Cerebellar nuclear complex (tissue), 1 donor: ENCODE results near the gene CIITA.
"Not testable (repeated sequence)": the region's sequence is repeated elsewhere in the genome, so short reads cannot be mapped to it uniquely, and the experiment has no call there.

Experiments used
- DNase-seq, 2 experiments: peaks; one replicate each; lab custom pipeline; 2025; lab: John Stamatoyannopoulos, UW

Gene CIITA

GRCh38 chr16:10949424-10949970, 72.5 kb downstream of the CIITA start:
- DNase-seq = no peak

- peak; percentile 66 to 80 for DNase-seq
Observed at GRCh38 chr16:10950393-10950792, 73.4 kb downstream of the CIITA start.

- DNase-seq = no peak
Observed at GRCh38 chr16:10951026-10951425, 74.0 kb downstream of the CIITA start.

GRCh38 chr16:10954903-10955302, 77.9 kb downstream of the CIITA start:
- DNase-seq = no peak

GRCh38 chr16:10957771-10958482, 80.9 kb downstream of the CIITA start:
- DNase-seq = no peak

- no peak for DNase-seq
Observed at GRCh38 chr16:10959161-10959560, 82.2 kb downstream of the CIITA start.

- DNase-seq = no peak
Observed at GRCh38 chr16:10961231-10961630, 84.2 kb downstream of the CIITA start.

- peak; percentile 38 to 66 for DNase-seq
Observed at GRCh38 chr16:10964039-10964890, 87.3 kb downstream of the CIITA start.

GRCh38 chr16:10964891-10965326, 87.9 kb downstream of the CIITA start:
- DNase-seq = no peak

GRCh38 chr16:10965440-10966061, 88.5 kb downstream of the CIITA start:
- no peak for DNase-seq

GRCh38 chr16:10966129-10966528, 89.1 kb downstream of the CIITA start:
- DNase-seq = no peak

GRCh38 chr16:10966559-10966958, 89.6 kb downstream of the CIITA start:
- DNase-seq = not testable (repeated sequence)

GRCh38 chr16:10967986-10968385, 91.0 kb downstream of the CIITA start:
- DNase-seq = no peak

- no peak for DNase-seq
Observed at GRCh38 chr16:10968498-10968897, 91.5 kb downstream of the CIITA start.

GRCh38 chr16:10969615-10970014, 92.6 kb downstream of the CIITA start:
- DNase-seq = no peak

GRCh38 chr16:10970065-10970464, 93.1 kb downstream of the CIITA start:
- DNase-seq = no peak

GRCh38 chr16:10971560-10971961, 94.6 kb downstream of the CIITA start:
- DNase-seq = peak in 1 of 2 experiments; percentile 26

GRCh38 chr16:10972108-10972818, 95.3 kb downstream of the CIITA start:
- DNase-seq = no peak

- DNase-seq = no peak
Observed at GRCh38 chr16:10972819-10973464, 95.9 kb downstream of the CIITA start.

GRCh38 chr16:10976634-10977033, 99.6 kb downstream of the CIITA start:
- no peak for DNase-seq

GRCh38 chr16:10978124-10978523, 101.1 kb downstream of the CIITA start:
- no peak for DNase-seq
